K562 (cell line): ENCODE data around the gene ZNF646.

Experiments used
- PML ChIP-seq: IDR thresholded peaks from 2 replicates; pipeline ENCODE4 v1.6.1; 2012; ENCODE audit warnings: low read length, inconsistent platforms
- YY1 ChIP-seq, 3 experiments: IDR thresholded peaks; 2 replicates each; pipeline ENCODE4 v1.6.1; 2011; ENCODE audit warnings: low read length in 2 of 3, mild to moderate bottlenecking in 2 of 3, moderate library complexity in 2 of 3, borderline replicate concordance in 1 of 3, control low read depth in 1 of 3, low read depth in 1 of 3; ENCODE audit not compliant: insufficient read depth in 3 of 3, insufficient replicate concordance in 2 of 3, control insufficient read depth in 1 of 3, insufficient read length in 1 of 3; ENCODE audit errors: extremely low read depth in 1 of 3
- TF ChIP-seq, protein P1 (sequence below), 3 experiments: IDR thresholded peaks in 2 of 3; conservative IDR thresholded peaks in 1 of 3; 2 replicates each; pipeline ENCODE4 v1.5.1; 2011 to 2012; ENCODE audit warnings: low read length in 3 of 3, mild to moderate bottlenecking in 3 of 3, control low read depth in 2 of 3, improper control_type of control experiment in 1 of 3, inconsistent platforms in 1 of 3, low read depth in 1 of 3, mixed read lengths in 1 of 3, moderate library complexity in 1 of 3; ENCODE audit not compliant: insufficient read depth in 2 of 3
- TF ChIP-seq, protein P2 (sequence below): IDR thresholded peaks from 2 replicates; pipeline ENCODE4 v1.6.1; 2012; ENCODE audit warnings: low read depth, low read length, improper control_type of control experiment, borderline replicate concordance

DNA sequence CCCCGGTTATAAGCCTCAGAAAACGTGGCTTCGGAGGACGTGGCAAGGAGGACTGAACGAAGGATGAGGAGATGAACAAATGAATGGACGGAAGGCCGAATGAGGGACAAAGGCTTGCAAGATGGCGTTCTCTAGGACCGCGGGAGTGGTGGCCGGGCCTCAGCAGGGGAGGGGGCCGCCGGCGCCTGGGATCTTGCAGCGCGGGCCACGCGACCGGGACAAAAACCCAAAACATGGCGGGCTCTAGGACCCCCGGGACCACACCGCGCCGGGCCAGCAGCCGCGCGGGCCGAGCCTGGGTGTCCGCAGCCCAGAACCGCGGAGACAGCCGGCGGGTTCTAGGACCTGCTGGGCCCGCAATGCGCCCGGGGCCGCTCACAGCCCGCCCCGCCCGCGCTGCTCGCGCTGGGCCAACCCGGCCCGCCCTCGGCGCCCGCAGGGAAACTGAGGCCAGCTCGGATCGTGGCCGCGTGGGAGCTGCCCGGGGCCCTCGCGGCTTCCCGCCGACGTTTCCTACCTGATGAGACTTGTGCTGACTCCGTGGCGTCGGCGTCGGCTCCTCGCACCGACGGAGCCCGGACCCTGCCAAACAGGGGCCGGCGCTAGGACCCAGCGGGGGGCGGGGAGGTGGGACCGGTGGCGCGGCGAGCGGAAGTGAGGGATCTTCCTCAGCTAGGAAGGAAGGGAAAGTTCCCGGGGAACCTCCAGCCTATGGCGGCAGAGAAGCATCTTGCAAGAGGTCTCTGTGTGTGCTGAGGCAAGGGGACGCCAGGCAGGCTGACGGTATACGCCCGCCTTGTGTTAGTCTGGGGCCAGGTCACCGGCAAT is 866 bp upstream of the ZNF646 start:
- TF ChIP-seq, protein P1, sequence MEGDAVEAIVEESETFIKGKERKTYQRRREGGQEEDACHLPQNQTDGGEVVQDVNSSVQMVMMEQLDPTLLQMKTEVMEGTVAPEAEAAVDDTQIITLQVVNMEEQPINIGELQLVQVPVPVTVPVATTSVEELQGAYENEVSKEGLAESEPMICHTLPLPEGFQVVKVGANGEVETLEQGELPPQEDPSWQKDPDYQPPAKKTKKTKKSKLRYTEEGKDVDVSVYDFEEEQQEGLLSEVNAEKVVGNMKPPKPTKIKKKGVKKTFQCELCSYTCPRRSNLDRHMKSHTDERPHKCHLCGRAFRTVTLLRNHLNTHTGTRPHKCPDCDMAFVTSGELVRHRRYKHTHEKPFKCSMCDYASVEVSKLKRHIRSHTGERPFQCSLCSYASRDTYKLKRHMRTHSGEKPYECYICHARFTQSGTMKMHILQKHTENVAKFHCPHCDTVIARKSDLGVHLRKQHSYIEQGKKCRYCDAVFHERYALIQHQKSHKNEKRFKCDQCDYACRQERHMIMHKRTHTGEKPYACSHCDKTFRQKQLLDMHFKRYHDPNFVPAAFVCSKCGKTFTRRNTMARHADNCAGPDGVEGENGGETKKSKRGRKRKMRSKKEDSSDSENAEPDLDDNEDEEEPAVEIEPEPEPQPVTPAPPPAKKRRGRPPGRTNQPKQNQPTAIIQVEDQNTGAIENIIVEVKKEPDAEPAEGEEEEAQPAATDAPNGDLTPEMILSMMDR (IDR thresholded peaks at IDR 0.05 in 2 of 3, conservative IDR thresholded peaks at IDR 0.05 in 1 of 3; ENCODE audit: insufficient read depth in 2 of 3, low read depth in 1 of 3, low read length in 3 of 3): no peak
- peak; percentile 53 to 78 (median 69) for TF ChIP-seq YY1 (IDR thresholded peaks at IDR 0.05; ENCODE audit: borderline replicate concordance in 1 of 3, control insufficient read depth in 1 of 3, extremely low read depth in 1 of 3, insufficient read depth in 3 of 3, insufficient read length in 1 of 3, insufficient replicate concordance in 2 of 3, low read depth in 1 of 3, low read length in 2 of 3)
- TF ChIP-seq PML: no peak
- TF ChIP-seq, protein P2, sequence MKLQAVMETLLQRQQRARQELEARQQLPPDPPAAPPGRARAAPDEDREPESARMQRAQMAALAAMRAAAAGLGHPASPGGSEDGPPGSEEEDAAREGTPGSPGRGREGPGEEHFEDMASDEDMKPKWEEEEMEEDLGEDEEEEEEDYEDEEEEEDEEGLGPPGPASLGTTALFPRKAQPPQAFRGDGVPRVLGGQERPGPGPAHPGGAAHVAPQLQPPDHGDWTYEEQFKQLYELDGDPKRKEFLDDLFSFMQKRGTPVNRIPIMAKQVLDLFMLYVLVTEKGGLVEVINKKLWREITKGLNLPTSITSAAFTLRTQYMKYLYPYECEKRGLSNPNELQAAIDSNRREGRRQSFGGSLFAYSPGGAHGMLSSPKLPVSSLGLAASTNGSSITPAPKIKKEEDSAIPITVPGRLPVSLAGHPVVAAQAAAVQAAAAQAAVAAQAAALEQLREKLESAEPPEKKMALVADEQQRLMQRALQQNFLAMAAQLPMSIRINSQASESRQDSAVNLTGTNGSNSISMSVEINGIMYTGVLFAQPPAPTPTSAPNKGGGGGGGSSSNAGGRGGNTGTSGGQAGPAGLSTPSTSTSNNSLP: 0 out of 2 replicates have a peak, but pooled peaks have one; percentile 2
